Upper lobe of right lung (tissue), 1 donor: ENCODE measurements around the gene ATPAF2. TPM values are rescaled to one million over a fixed set of nuclear protein-coding genes. Genes with fewer than 3 reads are reported as not detected.

Experiments used
- ATAC-seq: fragments of 200-7000 bp; cut with Tn5 transposase; one replicate; pipeline ENCODE4 v1.9.1; 2020; ENCODE audit warnings: mild to moderate bottlenecking, moderate library complexity
- DNase-seq: peaks from one replicate; pipeline ENCODE4 v3.0.0-alpha.2; 2020
- H3K27ac ChIP-seq: fragments of 200-600 bp; one replicate; pipeline ENCODE4 v1.8.0; 2022
- H3K27me3 ChIP-seq: fragments of 200-600 bp; one replicate; pipeline ENCODE4 v1.8.0; 2022; ENCODE audit warnings: mild to moderate bottlenecking
- H3K36me3 ChIP-seq: fragments of 200-600 bp; one replicate; pipeline ENCODE4 v1.8.0; 2022
- H3K4me1 ChIP-seq: fragments of 200-600 bp; one replicate; pipeline ENCODE4 v1.8.0; 2022
- H3K4me3 ChIP-seq: fragments of 200-600 bp; one replicate; pipeline ENCODE4 v1.8.0; 2022; ENCODE audit warnings: mild to moderate bottlenecking
- H3K9me3 ChIP-seq: fragments of 200-600 bp; one replicate; pipeline ENCODE4 v1.8.0; 2022
- intact Hi-C: fragments of 100-400 bp; cut with DNase I; formaldehyde crosslinking; loops from one replicate; pipeline ENCODE4 v1.11.0; 2022
- total RNA-seq: library from RNA; stranded (reverse); fragmentation: NEBNext Ultra II Directional; extraction: Animal tissue kit (Norgen Biotek cat#: 25700); gene quantifications from one replicate; pipeline ENCODE4 v1.2.1, GENCODE V29; 2021
- TF ChIP-seq, protein P1 (sequence below): fragments of 200-600 bp; IDR thresholded peaks from one replicate; pipeline ENCODE4 v1.8.0; 2022; ENCODE audit warnings: antibody characterized with exemption
- donor health status: DM: no; HTN: yes; CAD: no; lungs with severe emphysema.

ATPAF2 gene
- total RNA-seq, 1 donor from 2014 or later = 26.3 TPM

DNA sequence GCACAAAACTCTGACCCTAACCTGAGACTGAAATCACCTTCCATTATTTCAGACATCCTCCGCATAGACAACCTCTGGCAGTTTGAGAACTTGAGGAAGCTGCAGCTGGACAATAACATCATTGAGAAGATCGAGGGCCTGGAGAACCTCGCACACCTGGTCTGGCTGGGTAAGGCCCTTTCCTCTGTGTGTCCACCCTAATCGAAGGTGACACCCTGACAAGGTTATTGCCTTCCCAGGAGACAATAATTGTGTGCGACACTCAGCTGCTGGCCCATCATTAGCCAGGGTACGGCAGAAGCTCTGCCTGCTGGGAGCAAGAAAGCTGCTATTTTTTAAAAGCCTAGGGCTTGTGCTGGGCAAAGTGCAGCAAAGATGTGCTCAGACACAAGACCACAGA is 55.2 kb downstream of the ATPAF2 start:
- Histone ChIP-seq H3K36me3 (no peaks in the 10 kb centered on the region), H3K4me1 (no peaks in the 10 kb centered on the region), H3K27ac (no peak overlapping the region), H3K9me3 (no peaks in the 10 kb centered on the region), H3K4me3 (no peak overlapping the region), H3K27me3 (no peaks in the 10 kb centered on the region)
- TF ChIP-seq, protein P1, sequence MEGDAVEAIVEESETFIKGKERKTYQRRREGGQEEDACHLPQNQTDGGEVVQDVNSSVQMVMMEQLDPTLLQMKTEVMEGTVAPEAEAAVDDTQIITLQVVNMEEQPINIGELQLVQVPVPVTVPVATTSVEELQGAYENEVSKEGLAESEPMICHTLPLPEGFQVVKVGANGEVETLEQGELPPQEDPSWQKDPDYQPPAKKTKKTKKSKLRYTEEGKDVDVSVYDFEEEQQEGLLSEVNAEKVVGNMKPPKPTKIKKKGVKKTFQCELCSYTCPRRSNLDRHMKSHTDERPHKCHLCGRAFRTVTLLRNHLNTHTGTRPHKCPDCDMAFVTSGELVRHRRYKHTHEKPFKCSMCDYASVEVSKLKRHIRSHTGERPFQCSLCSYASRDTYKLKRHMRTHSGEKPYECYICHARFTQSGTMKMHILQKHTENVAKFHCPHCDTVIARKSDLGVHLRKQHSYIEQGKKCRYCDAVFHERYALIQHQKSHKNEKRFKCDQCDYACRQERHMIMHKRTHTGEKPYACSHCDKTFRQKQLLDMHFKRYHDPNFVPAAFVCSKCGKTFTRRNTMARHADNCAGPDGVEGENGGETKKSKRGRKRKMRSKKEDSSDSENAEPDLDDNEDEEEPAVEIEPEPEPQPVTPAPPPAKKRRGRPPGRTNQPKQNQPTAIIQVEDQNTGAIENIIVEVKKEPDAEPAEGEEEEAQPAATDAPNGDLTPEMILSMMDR = no peak
- ATAC-seq = no peak
- intact Hi-C loops = no loop called here
- DNase-seq = no peak

DNA sequence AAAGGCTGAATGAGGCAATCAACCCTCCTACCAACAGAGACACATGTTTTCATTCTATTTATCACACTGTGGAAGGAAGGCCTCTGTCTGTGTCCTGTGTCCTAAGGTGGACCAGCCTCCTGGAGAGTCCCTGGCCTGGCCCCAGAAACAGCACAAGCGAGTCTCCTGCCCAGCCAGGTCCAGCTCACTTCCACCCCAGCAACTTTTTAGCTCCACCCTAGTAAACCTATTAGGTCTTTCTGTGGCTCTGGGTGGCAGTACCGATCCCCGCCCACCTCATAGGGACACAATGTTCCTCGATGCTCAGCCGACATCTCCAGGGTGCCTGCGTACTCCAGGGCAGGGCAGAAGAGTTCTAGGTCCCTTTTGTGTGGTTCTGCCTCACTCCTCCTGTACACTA is 55.6 kb downstream of the ATPAF2 start:
- H3K27me3 ChIP-seq = no peaks in the 10 kb centered on the region
- peak; percentile 20 for ATAC-seq
- no peak overlapping the region for H3K27ac ChIP-seq
- no peak overlapping the region for H3K4me3 ChIP-seq
- peak; percentile 47 for DNase-seq
- intact Hi-C loops = no loop called here
- no peaks in the 10 kb centered on the region for H3K36me3 ChIP-seq
- TF ChIP-seq, protein P1 = no peak
- no peaks in the 10 kb centered on the region for H3K9me3 ChIP-seq
- H3K4me1 ChIP-seq = no peaks in the 10 kb centered on the region

DNA sequence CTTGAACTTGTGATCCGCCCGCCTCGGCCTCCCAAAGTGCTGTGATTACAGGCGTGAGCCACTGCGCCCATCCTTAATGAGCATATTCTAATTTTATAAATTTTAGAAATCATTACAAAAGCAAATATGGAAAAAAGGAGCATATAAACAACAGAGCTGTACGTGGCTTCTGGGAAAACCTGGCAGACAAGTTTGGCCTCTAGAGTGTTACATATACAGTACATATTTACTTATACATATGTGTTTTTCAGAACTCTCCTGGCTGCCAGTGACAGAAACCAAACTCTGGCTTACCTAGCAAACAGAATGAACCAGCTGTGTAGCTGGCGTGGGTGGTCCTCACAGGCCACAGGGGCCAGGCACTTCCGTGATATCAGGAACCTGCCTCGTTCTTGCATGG is 56.2 kb downstream of the ATPAF2 start:
- no peak for ATAC-seq
- no peak overlapping the region for H3K27ac ChIP-seq
- no peaks in the 10 kb centered on the region for H3K4me1 ChIP-seq
- intact Hi-C loops = no loop called here
- H3K9me3 ChIP-seq = no peaks in the 10 kb centered on the region
- no peak overlapping the region for H3K4me3 ChIP-seq
- TF ChIP-seq, protein P1 = no peak
- no peak for DNase-seq
- no peaks in the 10 kb centered on the region for H3K36me3 ChIP-seq
- H3K27me3 ChIP-seq = no peaks in the 10 kb centered on the region

DNA sequence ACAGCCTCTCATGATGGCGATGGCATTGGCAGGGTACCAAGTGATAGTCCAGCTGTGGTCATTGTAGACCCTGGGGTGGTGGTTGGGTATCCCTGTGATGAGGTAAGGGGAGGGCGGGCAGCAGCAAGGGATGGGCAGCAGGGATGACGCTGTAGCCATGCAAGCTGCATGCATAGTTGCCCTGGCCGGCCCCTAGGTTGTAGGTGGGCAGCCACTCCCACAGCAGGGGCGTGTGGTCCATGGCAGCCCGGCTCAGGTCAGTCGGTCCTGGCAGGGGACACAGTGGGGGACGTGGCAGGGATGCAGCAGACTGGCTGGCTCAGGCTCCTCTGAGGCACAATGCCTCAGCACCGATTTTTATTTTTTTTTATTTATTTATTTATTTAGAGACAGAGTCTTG is 57.6 kb downstream of the ATPAF2 start:
- no peaks in the 10 kb centered on the region for H3K27me3 ChIP-seq
- intact Hi-C loops = no loop called here
- ATAC-seq (no peak), DNase-seq (peak; percentile 51)
- no peaks in the 10 kb centered on the region for H3K4me1 ChIP-seq
- H3K4me3 ChIP-seq = no peak overlapping the region
- no peaks in the 10 kb centered on the region for H3K36me3 ChIP-seq
- no peaks in the 10 kb centered on the region for H3K9me3 ChIP-seq
- H3K27ac ChIP-seq = no peak overlapping the region
- TF ChIP-seq, protein P1 = no peak

DNA sequence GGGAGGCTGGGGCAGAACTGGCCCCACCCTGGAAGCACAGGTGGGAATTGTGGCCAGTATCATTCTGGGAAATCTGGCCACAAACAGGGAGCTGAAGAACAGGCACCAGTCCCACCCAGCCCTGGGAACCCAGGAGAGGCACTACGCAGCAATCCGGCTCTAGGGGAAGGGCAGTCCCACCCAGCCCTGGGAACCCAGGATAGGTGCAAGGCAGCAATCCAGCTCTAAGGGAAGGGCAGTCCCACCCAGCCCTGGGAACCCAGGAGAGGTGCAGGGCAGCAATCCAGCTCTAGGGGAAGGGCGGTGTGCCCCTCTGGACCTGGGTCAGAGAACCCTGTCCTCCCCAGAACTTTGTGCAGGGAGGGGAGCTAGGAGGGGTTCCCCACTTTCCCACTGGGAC is 59.2 kb downstream of the ATPAF2 start:
- TF ChIP-seq, protein P1 = no peak
- H3K36me3 ChIP-seq = no peaks in the 10 kb centered on the region
- ATAC-seq (no peak), DNase-seq (peak; percentile 33)
- no peak overlapping the region for H3K27ac ChIP-seq
- no peak overlapping the region for H3K4me3 ChIP-seq
- no peaks in the 10 kb centered on the region for H3K4me1 ChIP-seq
- H3K9me3 ChIP-seq = no peaks in the 10 kb centered on the region
- no peaks in the 10 kb centered on the region for H3K27me3 ChIP-seq
- intact Hi-C loops = no loop called here
